ENCODE results near the gene AGBL1.

GRCh38 chr15:86595741-86596140 is 516.1 kb downstream of the AGBL1 start:
- TF ChIP-seq CTCF (IDR thresholded peaks at IDR 0.05; ENCODE audit: insufficient read depth, low read length, poor library complexity, severe bottlenecking) (no peak), EZH2phosphoT487 (conservative IDR thresholded peaks at IDR 0.05; ENCODE audit: low read length) (no peak)

Data from SU-DHL-6 (cell line).